K562 (cell line): ENCODE data around the gene CEBPE. TPM values are rescaled to one million over a fixed set of nuclear protein-coding genes. Genes with fewer than 3 reads are reported as not detected.

Experiments
- ATAC-seq: fragments of 200-7000 bp; cut with Tn5 transposase; 3 replicates; pipeline ENCODE4 v1.9.1; 2020; ENCODE audit warnings: moderate library complexity
- BruUV-seq: library from RNA; stranded (reverse); fragments of 400-500 nt; replicated peaks from 2 replicates; lab custom pipeline; 2021; lab: Mats Ljungman, UMichigan
- CTCF ChIA-PET: fragments of 300-600 bp; formaldehyde crosslinking; extraction: SDS; loops from one replicate; lab custom pipeline; 2021; ENCODE audit warnings: low intra/inter-chr PET ratio; lab: Yijun Ruan, JAX
- POLR2A ChIA-PET: fragments of 300-600, 350-650 bp; sonication (Branson Sonifier 250); formaldehyde crosslinking; extraction: SDS; loops from one replicate; lab custom pipeline; 2021; ENCODE audit warnings: antibody characterized with exemption, inconsistent platforms; lab: Yijun Ruan, JAX
- DNase-seq, 4 experiments: peaks; one replicate each; pipeline versions ENCODE4 v3.0.0 to v3.0.0-alpha.2; 2011 to 2018; ENCODE audit warnings: low spot score in 3 of 4, mixed read lengths in 3 of 4; ENCODE audit errors: extremely low read depth in 1 of 4
- FAIRE-seq: peaks from 2 replicates; lab custom pipeline; 2011; peaks lifted over from hg19 to GRCh38; lab: Jason Lieb, UNC
- H2AFZ ChIP-seq: 2 replicates; pipeline ENCODE4 v1.6.0; 2011; ENCODE audit warnings: low read depth, low read length, control low read depth, inconsistent platforms
- H3K27ac ChIP-seq: fragments of 200-600 bp; 3 replicates; pipeline ENCODE4 v1.8.0; 2011; ENCODE audit warnings: low read depth, mild to moderate bottlenecking, control low read depth, inconsistent platforms, low read length, moderate library complexity, mixed read lengths; ENCODE audit errors: extremely low read depth
- H3K27me3 ChIP-seq, 2 experiments: fragments of 300-600 bp in 1 of 2; 2 replicates in 1 of 2; 3 replicates in 1 of 2; pipeline versions ENCODE4 v1.6.0 to v1.8.0; 2011; ENCODE audit warnings: inconsistent platforms in 2 of 2, low read length in 2 of 2, mild to moderate bottlenecking in 1 of 2, mixed read lengths in 1 of 2, moderate library complexity in 1 of 2; ENCODE audit not compliant: control insufficient read depth in 2 of 2, insufficient read depth in 2 of 2
- H3K36me3 ChIP-seq: fragments of 300-600 bp; 3 replicates; pipeline ENCODE4 v1.8.0; 2011; ENCODE audit warnings: mild to moderate bottlenecking, low read length, inconsistent platforms; ENCODE audit not compliant: control insufficient read depth, insufficient read depth
- H3K4me1 ChIP-seq, 2 experiments: fragments of 200-600 bp in 1 of 2; replicated peaks in 1 of 2; 2 replicates in 1 of 2; 3 replicates in 1 of 2; pipeline versions ENCODE4 v1.5.1 to v1.8.0; 2011; ENCODE audit warnings: inconsistent platforms in 2 of 2, low read length in 2 of 2, mild to moderate bottlenecking in 1 of 2, mixed read lengths in 1 of 2, moderate library complexity in 1 of 2; ENCODE audit not compliant: control insufficient read depth in 2 of 2, insufficient read depth in 2 of 2
- H3K4me2 ChIP-seq: 2 replicates; pipeline ENCODE4 v1.6.1; 2011; ENCODE audit warnings: low read length, control low read depth, inconsistent platforms, mixed read lengths; ENCODE audit not compliant: insufficient read depth
- H3K4me3 ChIP-seq: fragments of 200-600 bp; sonication (generic), shearing (Covaris generic); 2 replicates; pipeline ENCODE4 v1.5.1; 2016; ENCODE audit warnings: control low read depth, inconsistent platforms
- H3K79me2 ChIP-seq: fragments of 200-600 bp; 3 replicates; pipeline ENCODE4 v1.8.0; 2011; ENCODE audit warnings: low read length, inconsistent platforms; ENCODE audit not compliant: control insufficient read depth, insufficient read depth
- H3K9ac ChIP-seq, 2 experiments: 2 replicates each; pipeline versions ENCODE4 v1.6.0 to v1.6.1; 2011; ENCODE audit warnings: low read depth in 2 of 2, low read length in 2 of 2, control low read depth in 1 of 2, inconsistent platforms in 1 of 2, mild to moderate bottlenecking in 1 of 2, mixed read lengths in 1 of 2; ENCODE audit not compliant: insufficient read depth in 1 of 2
- H3K9me1 ChIP-seq: one replicate; pipeline ENCODE4 v1.6.0; 2011; ENCODE audit warnings: inconsistent platforms, mild to moderate bottlenecking, low read length, moderate library complexity; ENCODE audit not compliant: control insufficient read depth, insufficient read depth
- H3K9me3 ChIP-seq: replicated peaks from 2 replicates; pipeline ENCODE4 v1.5.1; 2011; ENCODE audit warnings: low read depth, low read length, inconsistent platforms; ENCODE audit not compliant: control insufficient read depth, insufficient read depth
- H4K20me1 ChIP-seq: replicated peaks from 2 replicates; pipeline ENCODE4 v1.6.1; 2011; ENCODE audit warnings: low read length, inconsistent platforms, mixed read lengths; ENCODE audit not compliant: control insufficient read depth, insufficient read depth
- ARID1B ChIP-seq: fragments of 450-650 bp; IDR thresholded peaks from 2 replicates; pipeline ENCODE4 v1.6.1; 2016; ENCODE audit warnings: antibody characterized with exemption, mild to moderate bottlenecking, inconsistent platforms
- CBFA2T2 ChIP-seq: fragments of 450-650 bp; conservative IDR thresholded peaks from 2 replicates; pipeline ENCODE4 v1.6.1; 2017; ENCODE audit warnings: mild to moderate bottlenecking
- IRF2 ChIP-seq: sonication (generic); formaldehyde crosslinking; IDR thresholded peaks from 2 replicates; pipeline ENCODE4 v1.8.1; 2022; ENCODE audit warnings: mild to moderate bottlenecking, missing genetic modification reagents
- KDM2B ChIP-seq: fragments of 250-450 bp; sonication (Bioruptor Pico); IDR thresholded peaks from 2 replicates; pipeline ENCODE4 v1.8.0; 2021; ENCODE audit warnings: mild to moderate bottlenecking, moderate library complexity
- KLF13 ChIP-seq: fragments of 450-650 bp; IDR thresholded peaks from 2 replicates; pipeline ENCODE4 v1.6.1; 2016; ENCODE audit warnings: missing genetic modification characterization, low read depth, mild to moderate bottlenecking, missing compliant biosample characterization, moderate library complexity, borderline replicate concordance
- NCOR1 ChIP-seq: fragments of 450-650 bp; IDR thresholded peaks from 2 replicates; pipeline ENCODE4 v1.6.1; 2016; ENCODE audit warnings: mild to moderate bottlenecking, moderate library complexity
- POLR2AphosphoS5 ChIP-seq: IDR thresholded peaks from 2 replicates; pipeline ENCODE4 v1.6.1; 2011; ENCODE audit warnings: mild to moderate bottlenecking, low read depth, low read length, moderate library complexity; ENCODE audit not compliant: control insufficient read depth, insufficient read depth
- SRSF9 ChIP-seq: fragments of 200-400 bp; formaldehyde crosslinking; IDR thresholded peaks from 2 replicates; pipeline ENCODE4 v1.6.1; 2017; ENCODE audit warnings: low read depth, low read length, borderline replicate concordance
- STAT5B ChIP-seq: fragments of 250-450 bp; sonication (Bioruptor Pico); IDR thresholded peaks from 2 replicates; pipeline ENCODE4 v1.8.0; 2021; ENCODE audit warnings: mild to moderate bottlenecking, inconsistent platforms
- TEAD4 ChIP-seq, 2 experiments: sonication (generic) in 1 of 2; formaldehyde crosslinking in 1 of 2; IDR thresholded peaks; 2 replicates each; pipeline versions ENCODE4 v1.6.1 to v1.8.0; 2012 to 2022; ENCODE audit warnings: borderline replicate concordance in 1 of 2, inconsistent platforms in 1 of 2, low read length in 1 of 2, mild to moderate bottlenecking in 1 of 2, missing genetic modification reagents in 1 of 2
- TRIM24 ChIP-seq, 2 experiments: fragments of 450-650 bp; IDR thresholded peaks; 2 replicates each; pipeline ENCODE4 v1.6.1; 2016
- ZNF431 ChIP-seq: sonication (generic); formaldehyde crosslinking; IDR thresholded peaks from 2 replicates; pipeline ENCODE4 v1.8.0; 2022; ENCODE audit warnings: mild to moderate bottlenecking, missing genetic modification reagents
- ZSCAN29 ChIP-seq: fragments of 450-650 bp; IDR thresholded peaks from 2 replicates; pipeline ENCODE4 v1.6.1; 2017
- WGBS: fragments of 100-300 bp; shearing (Covaris generic); methylation state at CpG from one replicate; pipeline ENCODE4 v1.1.6; 2016; ENCODE audit warnings: low coverage, mixed read lengths; ENCODE audit not compliant: insufficient coverage; ENCODE audit errors: missing lambda C conversion rate; 5-methylcytosine and 5-hydroxymethylcytosine counted together
- in situ Hi-C: fragments of 300-500 bp; cut with MboI; formaldehyde crosslinking; loops from 4 replicates; pipeline ENCODE4 v1.15.0; 2018; ENCODE audit warnings: inconsistent platforms, mixed read lengths
- intact Hi-C: fragments of 100-400 bp; cut with micrococcal nuclease; formaldehyde crosslinking; loops from 2 replicates; pipeline ENCODE4 v1.14.2; 2022
- polyA plus RNA-seq, 8 experiments: library from polyadenylated mRNA; depleted of rRNA in 4 of 8; stranded (reverse) in 5 of 8; unstranded in 3 of 8; fragments of >200 nt; fragmentation: Nextera tagmentation in 2 of 8; fragmentation: Illumina TruSeq in 1 of 8; extraction: Ambion mirVana in 2 of 8; extraction: Trizol in 1 of 8; gene quantifications; 2 replicates each; pipeline versions ENCODE4 v1.2.1 to v1.2.3, GENCODE V29; 2011 to 2014; ENCODE audit warnings: inconsistent platforms in 1 of 8, missing spikeins in 1 of 8
- total RNA-seq, 7 experiments: library from RNA; depleted of rRNA in 6 of 7; stranded (reverse); fragments of >200 nt in 6 of 7; fragmentation: Illumina TruSeq in 2 of 7; extraction: Trizol in 2 of 7; gene quantifications; 2 replicates each; pipeline versions ENCODE4 v1.2.1 to v1.2.3, GENCODE V29; 2011 to 2021; ENCODE audit warnings: low replicate concordance in 1 of 7
- TF ChIP-seq, protein P1 (sequence below): sonication (generic); formaldehyde crosslinking; IDR thresholded peaks from 2 replicates; pipeline ENCODE4 v1.8.0; 2022; ENCODE audit warnings: missing genetic modification reagents, mild to moderate bottlenecking, moderate library complexity, borderline replicate concordance

CEBPE gene
- total and polyA plus RNA-seq, 9 of the 15 experiments (the other 6 are each of a cell fraction or from before 2014, with no cell fraction given): 0.09 to 0.15 (median 0.13) TPM; not detected in 6

DNA sequence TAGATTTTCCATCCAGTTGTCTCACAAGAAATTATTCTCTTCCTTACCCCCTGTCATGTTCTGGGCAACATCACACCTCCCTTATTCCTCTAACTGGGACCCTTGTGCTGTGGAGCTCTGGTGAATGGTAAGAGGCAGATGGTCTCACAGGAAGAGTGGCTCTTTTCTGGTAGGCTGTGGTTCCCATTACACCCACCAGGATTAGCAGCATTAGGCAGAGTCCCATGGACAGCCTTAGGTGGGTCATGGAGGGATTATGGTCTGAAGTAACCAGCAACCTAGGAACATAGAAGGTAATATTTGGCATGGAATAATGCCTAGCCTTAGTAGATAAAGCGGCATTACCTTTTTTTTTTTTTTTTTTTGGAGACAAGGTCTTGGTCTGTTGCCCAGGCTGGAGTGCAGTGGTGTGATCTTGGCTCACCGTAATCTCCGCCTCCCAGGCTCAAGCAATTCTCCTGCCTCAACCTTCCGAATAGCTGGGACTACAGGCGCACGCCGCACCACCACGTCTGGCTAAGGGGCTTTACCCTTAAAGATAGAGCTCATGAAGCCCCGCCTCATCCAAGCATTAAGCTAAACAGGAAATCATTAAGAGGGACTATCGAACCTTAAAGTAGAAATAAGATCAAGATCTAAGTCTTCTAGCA lies 19.7 kb downstream of the CEBPE start:
- FAIRE-seq (no peak), ATAC-seq (no peak), DNase-seq (no peak)
- no TSS peak for BruUV-seq
- H3K27ac ChIP-seq: no peak overlapping the region
- intact Hi-C loops: no loop called here
- in situ Hi-C loops: no loop called here
- ChIA-PET CTCF (no interaction called here), POLR2A (interaction anchor here (0.7 kb wide), 1 partner anchor 93 kb away, joined by 3 read pairs; no protein-coding TSS in a partner anchor)
- no peak overlapping the region for H3K9ac ChIP-seq
- TF ChIP-seq POLR2AphosphoS5 (peak; percentile 18; the same call in 1 of the 2 replicates), SRSF9 (no peak)
- peaks cover 12 to 18% of the 10 kb centered on the region in 2 experiments; a peak in 3 of 5 replicates for H3K4me1 ChIP-seq
- no peaks in the 10 kb centered on the region for H3K9me1 ChIP-seq
- peaks cover 5% of the 10 kb centered on the region; the same call in 1 of the 2 replicates for H4K20me1 ChIP-seq
- H3K79me2 ChIP-seq: peaks cover 44% of the 10 kb centered on the region
- H2AFZ ChIP-seq: no peak overlapping the region
- no peaks in the 10 kb centered on the region for H3K27me3 ChIP-seq
- H3K36me3 ChIP-seq: peaks cover 26% of the 10 kb centered on the region; the same call in 2 of the 3 replicates
- no peaks in the 10 kb centered on the region for H3K9me3 ChIP-seq
- WGBS: 92% methylated on average over 9 of the region's 10 CpGs
- H3K4me2 ChIP-seq: no peak overlapping the region
- H3K4me3 ChIP-seq: no peak overlapping the region

DNA sequence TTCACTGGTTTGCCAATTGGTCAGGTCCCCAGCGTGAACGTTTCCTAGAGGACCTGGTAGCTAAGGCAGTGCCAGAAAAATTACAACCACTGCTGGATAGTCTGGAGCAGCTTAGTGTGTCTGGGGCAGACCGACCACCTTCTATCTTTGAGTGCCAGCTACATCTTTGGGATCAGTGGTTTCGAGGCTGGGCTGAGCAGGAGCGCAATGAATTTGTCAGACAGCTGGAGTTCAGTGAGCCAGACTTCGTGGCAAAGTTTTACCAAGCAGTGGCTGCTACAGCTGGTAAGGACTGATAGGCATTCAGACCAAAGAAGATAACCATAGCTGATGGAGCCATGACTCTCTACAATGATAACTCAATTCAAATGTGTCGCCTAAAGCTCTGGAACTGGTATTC lies 21.3 kb downstream of the CEBPE start:
- FAIRE-seq (no peak), ATAC-seq (no peak), DNase-seq (peak in 3 of 4 experiments; percentile 6 to 40 (median 31))
- in situ Hi-C loops: no loop called here
- ChIA-PET CTCF (no interaction called here), POLR2A (interaction anchor here (0.6 to 1.7 kb wide), 5 partner anchors 8 to 263 kb away, joined by 3 to 5 read pairs (median 3); no protein-coding TSS in a partner anchor)
- Histone ChIP-seq H3K4me1 (peaks cover 12 to 27% of the 10 kb centered on the region in 2 experiments; a peak in 4 of 5 replicates), H3K9ac (peak overlapping the region in 1 of 2 experiments; percentile 39; a peak in 1 of 4 replicates), H3K4me2 (peak overlapping the region; percentile 40; the same call in 1 of the 2 replicates), H3K36me3 (peaks cover 34% of the 10 kb centered on the region), H4K20me1 (peaks cover 16% of the 10 kb centered on the region), H2AFZ (no peak overlapping the region), H3K9me1 (no peaks in the 10 kb centered on the region), H3K4me3 (no peak overlapping the region), H3K27ac (no peak overlapping the region), H3K27me3 (no peaks in the 10 kb centered on the region), H3K9me3 (no peaks in the 10 kb centered on the region), H3K79me2 (peaks cover 59% of the 10 kb centered on the region)
- intact Hi-C loops: no loop called here
- BruUV-seq: no TSS peak
- 39% methylated on average over 7 of the region's 7 CpGs for WGBS
- TF ChIP-seq TRIM24 (IDR thresholded peaks at IDR 0.05) (0 out of 4 replicates have a peak, but pooled peaks have one; percentile 7 to 9), KDM2B (CRISPR knock-in tag) (no peak), IRF2 (0 out of 2 replicates have a peak, but pooled peaks have one; percentile 9), NCOR1 (peak; percentile 27; the same call in 1 of the 2 replicates), ZNF431 (CRISPR knock-in tag) (no peak), TEAD4 (IDR thresholded peaks at IDR 0.05; ENCODE audit: low read length) (peak; percentile 61; the same call in 1 of the 2 replicates), TEAD4 (CRISPR knock-in tag; IDR thresholded peaks at IDR 0.05; ENCODE audit: borderline replicate concordance) (no peak), ARID1B (peak; percentile 47; the same call in 1 of the 2 replicates), KLF13 (tag) (no peak), STAT5B (CRISPR knock-in tag) (no peak), CBFA2T2 (peak; percentile 64), ZSCAN29 (no peak)
- TF ChIP-seq, protein P1, sequence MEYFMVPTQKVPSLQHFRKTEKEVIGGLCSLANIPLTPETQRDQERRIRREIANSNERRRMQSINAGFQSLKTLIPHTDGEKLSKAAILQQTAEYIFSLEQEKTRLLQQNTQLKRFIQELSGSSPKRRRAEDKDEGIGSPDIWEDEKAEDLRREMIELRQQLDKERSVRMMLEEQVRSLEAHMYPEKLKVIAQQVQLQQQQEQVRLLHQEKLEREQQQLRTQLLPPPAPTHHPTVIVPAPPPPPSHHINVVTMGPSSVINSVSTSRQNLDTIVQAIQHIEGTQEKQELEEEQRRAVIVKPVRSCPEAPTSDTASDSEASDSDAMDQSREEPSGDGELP: peak; percentile 49; the same call in 1 of the 2 replicates
